ENCODE measurements around the gene MST1. TPM values are rescaled to one million over a fixed set of nuclear protein-coding genes. Genes with fewer than 3 reads are reported as not detected.

MST1 gene
- total and polyA plus RNA-seq, 4 experiments from 2014 or later, result 0.94 to 10.2 (median 6.3) TPM; not detected in 1

- Histone ChIP-seq H3K4me3 (ENCODE audit: low read length in 2 of 2) (peak overlapping the region; percentile 85 to 89), H3K27me3 (ENCODE audit: insufficient read depth, low read length) (no peaks in the 10 kb centered on the region), H3K9me3 (ENCODE audit: control insufficient read depth in 1 of 2, low read length in 2 of 2) (no peaks in the 10 kb centered on the region), H3K4me1 (ENCODE audit: insufficient read depth, low read length) (peaks cover 34% of the 10 kb centered on the region), H3K27ac (ENCODE audit: low read depth, low read length) (peak overlapping the region; percentile 99), H3K36me3 (ENCODE audit: insufficient read depth, low read length) (peaks cover 20% of the 10 kb centered on the region)
- H3K27ac Mint-ChIP-seq, result peak overlapping the region; percentile 98 to 99 (median 99)
- ChIA-PET POLR2A (ENCODE audit: partially characterized antibody) (interaction anchor here (1.0 to 1.6 kb wide), 3 partner anchors 10 to 86 kb away, joined by 3 to 6 read pairs (median 4); partner anchors contain the start of gene INKA1), CTCF (ENCODE audit: partially characterized antibody) (interaction anchor here (3.1 kb wide), 1 partner anchor 183 kb away, joined by 12 read pairs; no protein-coding TSS in a partner anchor)
- H3K4me3 Mint-ChIP-seq, result peak overlapping the region; percentile 93 to 98 (median 96)
- intact Hi-C loops (cut with micrococcal nuclease), result loop anchor here (1.0 kb wide), 1 partner anchor 49 kb away; the partner anchor contains the start of gene APEH
- H3K36me3 Mint-ChIP-seq, result peaks cover 0 to 52% of the 10 kb centered on the region in 2 donors
- no peak for DNase-seq
- peaks cover 15 to 53% (median 29%) of the 10 kb centered on the region in 4 donors for H3K4me1 Mint-ChIP-seq
- peaks cover 0 to 2% of the 10 kb centered on the region in 2 donors for H3K27me3 Mint-ChIP-seq
- H3K9me3 Mint-ChIP-seq, result peaks cover 0 to 2% (median 0%) of the 10 kb centered on the region in 8 donors
Measured at GRCh38 chr3:49722896-49723295, 33.6 kb upstream of the MST1 start.

DNA sequence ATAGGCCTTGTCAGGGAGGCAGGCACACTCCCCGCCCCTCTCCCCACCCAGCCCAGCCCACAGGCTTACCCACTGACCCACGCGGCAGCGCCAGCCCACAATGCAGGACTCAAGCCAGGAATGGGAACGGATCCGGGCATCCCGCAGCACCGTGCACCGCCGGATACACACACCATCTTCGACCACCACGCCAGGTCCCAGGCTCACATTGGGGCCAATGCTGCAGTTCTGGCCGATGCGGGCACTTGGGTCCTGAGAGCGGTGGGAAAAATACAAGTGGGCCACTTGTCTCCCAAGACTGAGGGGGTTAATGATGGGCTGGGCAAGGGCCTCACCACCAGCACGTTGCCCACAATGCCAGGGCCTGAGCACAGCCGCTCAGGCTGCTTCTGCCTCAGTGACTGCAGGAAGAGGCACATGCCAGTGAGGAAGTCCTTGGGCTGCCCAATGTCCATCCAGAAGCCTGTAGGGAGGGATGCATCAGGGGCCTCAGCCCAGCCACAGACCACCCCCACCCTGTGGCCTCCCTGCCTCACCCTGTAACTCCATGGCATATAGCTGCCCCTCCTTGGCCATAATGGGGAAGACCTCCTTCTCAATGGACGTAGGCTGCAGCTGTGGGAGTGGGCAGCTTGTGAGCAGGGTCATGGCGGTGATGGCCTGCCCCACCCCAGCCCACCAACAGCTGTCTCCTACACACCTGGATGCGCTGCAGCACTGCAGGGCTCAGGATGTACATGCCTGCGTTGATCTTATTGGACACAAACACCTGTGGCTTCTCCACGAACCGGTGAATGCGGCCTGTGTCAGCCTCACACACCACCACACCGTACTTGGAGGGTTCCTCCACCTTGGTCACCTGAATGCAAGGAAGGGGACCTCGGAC lies 32.9 kb upstream of the MST1 start:
- Histone ChIP-seq H3K4me3 (ENCODE audit: low read length in 2 of 2) (no peak overlapping the region), H3K4me1 (ENCODE audit: insufficient read depth, low read length) (peaks cover 34% of the 10 kb centered on the region), H3K36me3 (ENCODE audit: insufficient read depth, low read length) (peaks cover 15% of the 10 kb centered on the region), H3K9me3 (ENCODE audit: control insufficient read depth in 1 of 2, low read length in 2 of 2) (no peaks in the 10 kb centered on the region), H3K27me3 (ENCODE audit: insufficient read depth, low read length) (no peaks in the 10 kb centered on the region), H3K27ac (ENCODE audit: low read depth, low read length) (peak overlapping the region; percentile 99)
- intact Hi-C loops (cut with micrococcal nuclease), result no loop called here
- Mint-ChIP-seq H3K4me1 (peaks cover 15 to 53% (median 29%) of the 10 kb centered on the region in 4 donors), H3K4me3 (peak overlapping the region; percentile 15 to 98 (median 96)), H3K36me3 (peaks cover 0 to 45% of the 10 kb centered on the region in 2 donors), H3K27me3 (peaks cover 0 to 2% of the 10 kb centered on the region in 2 donors), H3K9me3 (peaks cover 0 to 2% (median 0%) of the 10 kb centered on the region in 8 donors), H3K27ac (peak overlapping the region; percentile 29 to 99 (median 99))
- no peak for DNase-seq
- POLR2A ChIA-PET (ENCODE audit: partially characterized antibody), result interaction anchor here (1.5 kb wide), 1 partner anchor 81 kb away, joined by 6 read pairs; the partner anchor contains the start of gene INKA1
- CTCF ChIA-PET (ENCODE audit: partially characterized antibody), result interaction anchor here (3.1 kb wide), 1 partner anchor 182 kb away, joined by 12 read pairs; no protein-coding TSS in a partner anchor

DNA sequence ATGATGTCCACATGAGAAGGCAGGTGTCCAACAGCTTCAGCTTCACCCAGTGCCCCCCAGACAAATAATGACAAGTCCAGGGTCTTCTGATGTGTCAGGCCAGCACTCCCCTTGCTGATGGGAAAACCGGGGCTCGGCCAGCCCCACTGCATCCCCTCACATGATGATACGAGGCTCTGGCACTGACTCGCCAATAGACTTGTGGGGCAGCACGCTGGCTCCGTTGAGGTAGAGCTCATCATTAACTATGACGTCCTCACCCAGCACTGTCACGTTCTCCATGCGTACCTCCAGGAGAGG lies 32.3 kb upstream of the MST1 start:
- intact Hi-C loops (cut with micrococcal nuclease), result no loop called here
- Mint-ChIP-seq H3K4me3 (peak overlapping the region in 2 of 8 donors; percentile 21 to 52), H3K27ac (peak overlapping the region in 4 of 7 donors; percentile 29 to 99 (median 60)), H3K27me3 (peaks cover 0 to 2% of the 10 kb centered on the region in 2 donors), H3K36me3 (peaks cover 0 to 44% of the 10 kb centered on the region in 2 donors), H3K9me3 (peaks cover 0 to 2% (median 0%) of the 10 kb centered on the region in 8 donors), H3K4me1 (peaks cover 15 to 53% (median 29%) of the 10 kb centered on the region in 4 donors)
- H3K9me3 ChIP-seq (ENCODE audit: control insufficient read depth in 1 of 2, low read length in 2 of 2), result no peaks in the 10 kb centered on the region
- DNase-seq, result no peak
- ChIA-PET CTCF (ENCODE audit: partially characterized antibody) (interaction anchor here (1.7 to 3.1 kb wide), 2 partner anchors 118 to 181 kb away, joined by 5 to 12 read pairs; no protein-coding TSS in a partner anchor), POLR2A (ENCODE audit: partially characterized antibody) (no interaction called here)
- peaks cover 34% of the 10 kb centered on the region for H3K4me1 ChIP-seq (ENCODE audit: insufficient read depth, low read length)
- H3K4me3 ChIP-seq (ENCODE audit: low read length in 2 of 2), result no peak overlapping the region
- peaks cover 15% of the 10 kb centered on the region for H3K36me3 ChIP-seq (ENCODE audit: insufficient read depth, low read length)
- no peaks in the 10 kb centered on the region for H3K27me3 ChIP-seq (ENCODE audit: insufficient read depth, low read length)
- H3K27ac ChIP-seq (ENCODE audit: low read depth, low read length), result no peak overlapping the region

DNA sequence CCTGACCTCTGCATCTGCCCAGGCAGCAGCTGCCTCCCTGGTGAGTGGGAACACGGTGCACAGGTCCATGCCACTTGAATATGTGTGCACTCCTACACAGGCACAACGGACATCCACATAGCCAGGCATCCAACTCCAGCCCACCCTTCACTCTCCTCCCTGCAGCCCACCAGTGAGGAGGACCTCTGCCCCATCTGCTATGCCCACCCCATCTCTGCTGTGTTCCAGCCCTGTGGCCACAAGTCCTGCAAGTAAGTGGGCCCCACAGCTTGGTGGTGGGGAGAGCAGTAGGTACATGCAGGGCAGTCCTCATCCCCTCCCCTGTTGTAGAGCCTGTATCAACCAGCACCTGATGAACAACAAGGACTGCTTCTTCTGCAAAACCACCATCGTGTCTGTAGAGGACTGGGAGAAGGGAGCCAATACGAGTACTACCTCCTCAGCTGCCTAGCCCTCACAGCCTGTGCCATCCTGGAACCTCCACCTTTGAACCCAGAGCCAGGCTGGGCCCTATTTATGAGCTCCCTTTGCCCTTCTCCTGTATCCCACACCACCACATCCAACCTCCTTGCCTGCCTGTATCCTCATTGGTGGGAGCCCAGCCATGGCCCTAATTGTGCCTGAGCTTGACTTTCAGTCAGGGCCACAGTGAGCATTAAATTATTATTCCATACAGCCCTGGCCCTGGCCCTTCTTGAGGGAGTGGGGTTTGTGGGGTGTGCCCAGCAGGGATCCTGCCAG lies 31.8 kb upstream of the MST1 start:
- Histone ChIP-seq H3K4me1 (ENCODE audit: insufficient read depth, low read length) (peaks cover 34% of the 10 kb centered on the region), H3K9me3 (ENCODE audit: control insufficient read depth in 1 of 2, low read length in 2 of 2) (no peaks in the 10 kb centered on the region), H3K27me3 (ENCODE audit: insufficient read depth, low read length) (no peaks in the 10 kb centered on the region), H3K4me3 (ENCODE audit: low read length in 2 of 2) (no peak overlapping the region), H3K27ac (ENCODE audit: low read depth, low read length) (no peak overlapping the region), H3K36me3 (ENCODE audit: insufficient read depth, low read length) (peaks cover 15% of the 10 kb centered on the region)
- H3K27me3 Mint-ChIP-seq, result peaks cover 0 to 2% of the 10 kb centered on the region in 2 donors
- H3K27ac Mint-ChIP-seq, result peak overlapping the region; percentile 37 to 99 (median 74)
- peak overlapping the region in 3 of 8 donors; percentile 29 to 97 (median 52) for H3K4me3 Mint-ChIP-seq
- intact Hi-C loops (cut with micrococcal nuclease), result no loop called here
- no peak for DNase-seq
- peaks cover 0 to 44% of the 10 kb centered on the region in 2 donors for H3K36me3 Mint-ChIP-seq
- ChIA-PET CTCF (ENCODE audit: partially characterized antibody) (interaction anchor here (1.7 kb wide), 1 partner anchor 118 kb away, joined by 5 read pairs; no protein-coding TSS in a partner anchor), POLR2A (ENCODE audit: partially characterized antibody) (interaction anchor here (0.5 to 3.0 kb wide), 2 partner anchors 83 to 506 kb away, joined by 4 to 24 read pairs; partner anchors contain the start of gene INKA1)
- peaks cover 0 to 2% (median 0%) of the 10 kb centered on the region in 8 donors for H3K9me3 Mint-ChIP-seq
- H3K4me1 Mint-ChIP-seq, result peaks cover 15 to 53% (median 29%) of the 10 kb centered on the region in 4 donors

GRCh38 chr3:49719214-49719884 lies 30.1 kb upstream of the MST1 start, which contains the start of gene AMIGO3:
AMIGO3 (minus strand) TSS chr3:49719684; CDS start chr3:49719465, 219 bp downstream.
- Histone ChIP-seq H3K4me1 (ENCODE audit: insufficient read depth, low read length) (peaks cover 27% of the 10 kb centered on the region), H3K9me3 (ENCODE audit: control insufficient read depth in 1 of 2, low read length in 2 of 2) (no peaks in the 10 kb centered on the region), H3K27ac (ENCODE audit: low read depth, low read length) (peak within 1 kb of the TSS; percentile 50), H3K27me3 (ENCODE audit: insufficient read depth, low read length) (no peaks in the 10 kb centered on the region), H3K36me3 (ENCODE audit: insufficient read depth, low read length) (peaks cover 15% of the 10 kb centered on the region), H3K4me3 (ENCODE audit: low read length in 2 of 2) (peak within 1 kb of the TSS; percentile 47 to 74)
- Mint-ChIP-seq H3K36me3 (peaks cover 0 to 39% of the 10 kb centered on the region in 2 donors), H3K4me3 (peak within 1 kb of the TSS; percentile 90 to 97 (median 92)), H3K9me3 (peaks cover 0 to 2% (median 0%) of the 10 kb centered on the region in 8 donors), H3K4me1 (peaks cover 14 to 49% (median 26%) of the 10 kb centered on the region in 4 donors), H3K27ac (peak within 1 kb of the TSS; percentile 92 to 96 (median 94)), H3K27me3 (no peaks in the 10 kb centered on the region)
- peak; percentile 86 to 95 (median 89) for DNase-seq
- POLR2A ChIA-PET (ENCODE audit: partially characterized antibody), result interaction anchor here (0.9 to 3.0 kb wide), 12 partner anchors 13 to 707 kb away, joined by 3 to 24 read pairs (median 4); partner anchors contain the start of genes INKA1, IP6K1, TRAIP and UBA7
- intact Hi-C loops (cut with micrococcal nuclease), result loop anchor here (2.0 kb wide), 2 partner anchors 31 to 83 kb away; partner anchors contain the start of genes INKA1, MST1 and RNF123
- CTCF ChIA-PET (ENCODE audit: partially characterized antibody), result interaction anchor here (0.6 to 2.7 kb wide), 6 partner anchors 10 to 180 kb away, joined by 3 to 9 read pairs (median 4); partner anchors contain the start of gene INKA1

- H3K9me3 Mint-ChIP-seq, result peaks cover 0 to 2% (median 0%) of the 10 kb centered on the region in 8 donors
- peak overlapping the region; percentile 47 to 74 for H3K4me3 ChIP-seq (ENCODE audit: low read length in 2 of 2)
- H3K36me3 ChIP-seq (ENCODE audit: insufficient read depth, low read length), result peaks cover 15% of the 10 kb centered on the region
- H3K27ac Mint-ChIP-seq, result peak overlapping the region in 5 of 7 donors; percentile 68 to 96 (median 93)
- H3K27me3 ChIP-seq (ENCODE audit: insufficient read depth, low read length), result no peaks in the 10 kb centered on the region
- no peaks in the 10 kb centered on the region for H3K27me3 Mint-ChIP-seq
- POLR2A ChIA-PET (ENCODE audit: partially characterized antibody), result interaction anchor here (0.9 to 3.0 kb wide), 9 partner anchors 13 to 303 kb away, joined by 3 to 24 read pairs (median 4); partner anchors contain the start of genes INKA1, IP6K1, TRAIP and UBA7
- H3K9me3 ChIP-seq (ENCODE audit: control insufficient read depth in 1 of 2, low read length in 2 of 2), result no peaks in the 10 kb centered on the region
- peaks cover 12 to 47% (median 24%) of the 10 kb centered on the region in 4 donors for H3K4me1 Mint-ChIP-seq
- no peak for DNase-seq
- H3K4me1 ChIP-seq (ENCODE audit: insufficient read depth, low read length), result peaks cover 25% of the 10 kb centered on the region
- peak overlapping the region; percentile 90 to 97 (median 92) for H3K4me3 Mint-ChIP-seq
- peak overlapping the region; percentile 50 for H3K27ac ChIP-seq (ENCODE audit: low read depth, low read length)
- CTCF ChIA-PET (ENCODE audit: partially characterized antibody), result interaction anchor here (1.1 to 2.7 kb wide), 5 partner anchors 10 to 179 kb away, joined by 3 to 9 read pairs (median 6); partner anchors contain the start of gene INKA1
- intact Hi-C loops (cut with micrococcal nuclease), result loop anchor here (2.0 kb wide), 2 partner anchors 30 to 84 kb away; partner anchors contain the start of genes INKA1, MST1 and RNF123
- H3K36me3 Mint-ChIP-seq, result peaks cover 0 to 36% of the 10 kb centered on the region in 2 donors
Measured at GRCh38 chr3:49718858-49719213, 29.6 kb upstream of the MST1 start.
